ENCODE results near the gene MCIDAS.
A peak's percentile ranks its signal among the peaks of the same experiment; 100 is the strongest.

The MCIDAS gene

GRCh38 chr5:55227664-55228430 lies 732 bp upstream of the MCIDAS start:
- Mint-ChIP-seq H3K27ac (peak overlapping the region; percentile 6), H3K27me3 (peaks cover 92% of the 10 kb centered on the region), H3K4me1 (ENCODE audit: low read depth) (peaks cover 49% of the 10 kb centered on the region), H3K36me3 (ENCODE audit: low read depth) (no peaks in the 10 kb centered on the region), H3K9me3 (no peaks in the 10 kb centered on the region), H3K4me3 (peak overlapping the region; percentile 58)
- no peak for DNase-seq

DNA sequence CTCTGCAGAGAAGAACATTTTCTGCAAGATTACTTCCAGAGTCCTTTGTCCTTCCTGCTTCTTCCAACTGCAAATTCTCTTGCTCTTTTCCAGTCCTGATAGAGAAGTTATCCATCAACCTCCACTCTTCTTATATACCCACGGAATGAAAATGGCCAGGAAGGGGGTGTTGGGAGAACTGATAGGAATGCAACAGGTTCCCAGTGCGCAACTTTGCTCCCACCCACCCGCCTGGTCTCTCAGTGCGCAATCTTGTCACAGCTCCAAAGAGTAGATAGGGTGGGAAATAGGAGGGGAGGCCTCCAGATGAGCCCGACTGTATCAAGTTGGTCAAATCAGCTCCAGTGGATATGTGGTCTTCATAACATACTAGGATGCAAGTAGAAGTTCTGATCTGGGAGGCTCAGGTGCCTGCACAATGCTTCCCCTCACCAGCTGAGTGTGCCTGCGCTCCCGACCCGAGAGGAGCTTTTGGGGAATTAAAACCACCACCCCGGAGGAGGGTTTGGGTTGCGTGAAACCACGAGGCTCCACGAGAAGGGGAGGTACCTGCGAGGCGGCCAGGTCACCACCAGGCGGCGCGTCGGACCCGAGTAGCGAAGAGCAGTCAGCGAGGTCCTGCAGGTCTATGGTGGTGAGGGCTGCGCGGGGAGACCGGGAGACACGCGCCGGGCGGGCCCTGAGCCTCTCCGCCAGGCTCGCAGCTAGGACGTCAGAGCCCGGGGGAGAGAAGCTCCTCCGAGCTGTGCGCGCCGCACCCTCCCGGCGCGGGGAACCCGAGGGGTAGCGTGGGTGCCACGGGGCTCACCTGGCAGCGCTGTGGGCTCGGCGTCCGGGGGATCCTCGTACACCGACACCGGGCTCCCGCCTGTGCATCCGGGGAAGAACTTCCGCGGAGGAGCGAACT lies 835 bp downstream of the MCIDAS start:
- H3K4me1 Mint-ChIP-seq (ENCODE audit: low read depth), result peaks cover 42% of the 10 kb centered on the region
- peaks cover 91% of the 10 kb centered on the region for H3K27me3 Mint-ChIP-seq
- H3K27ac Mint-ChIP-seq, result no peak overlapping the region
- peak overlapping the region; percentile 63 for H3K4me3 Mint-ChIP-seq
- peak; percentile 80 for DNase-seq
- H3K9me3 Mint-ChIP-seq, result no peaks in the 10 kb centered on the region
- no peaks in the 10 kb centered on the region for H3K36me3 Mint-ChIP-seq (ENCODE audit: low read depth)

GRCh38 chr5:55225346-55225745 lies 1.8 kb downstream of the MCIDAS start:
- Mint-ChIP-seq H3K27me3 (peaks cover 91% of the 10 kb centered on the region), H3K9me3 (no peaks in the 10 kb centered on the region), H3K4me1 (ENCODE audit: low read depth) (peaks cover 42% of the 10 kb centered on the region), H3K36me3 (ENCODE audit: low read depth) (no peaks in the 10 kb centered on the region), H3K27ac (no peak overlapping the region), H3K4me3 (no peak overlapping the region)
- DNase-seq, result no peak

DNA sequence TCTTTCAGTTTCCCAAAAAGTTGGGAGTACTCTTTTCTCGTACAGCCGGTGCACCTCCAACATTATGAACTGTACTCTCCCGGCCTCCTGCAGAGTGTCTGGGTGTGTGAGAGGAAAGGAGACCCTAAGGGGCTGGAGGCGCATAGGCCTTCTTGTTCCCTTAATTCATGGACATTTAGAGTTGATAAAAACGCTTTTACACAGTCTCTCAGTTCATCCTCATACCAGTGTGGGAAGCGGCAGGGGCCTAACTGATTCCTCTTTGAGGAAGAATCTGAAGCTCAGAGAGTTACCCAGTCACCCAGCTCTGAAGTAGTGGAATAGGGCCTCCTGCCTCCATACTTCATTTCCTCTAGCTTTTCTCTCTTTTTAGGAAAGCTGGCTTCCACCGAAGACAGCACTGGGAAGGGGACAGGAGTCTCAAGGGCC lies 3.3 kb downstream of the MCIDAS start:
- no peak overlapping the region for H3K4me3 Mint-ChIP-seq
- DNase-seq, result no peak

GRCh38 chr5:55222985-55223811 lies 3.9 kb downstream of the MCIDAS start:
- Mint-ChIP-seq H3K9me3 (no peaks in the 10 kb centered on the region), H3K36me3 (ENCODE audit: low read depth) (no peaks in the 10 kb centered on the region), H3K27me3 (peaks cover 89% of the 10 kb centered on the region), H3K4me3 (peak overlapping the region; percentile 49), H3K4me1 (ENCODE audit: low read depth) (peaks cover 42% of the 10 kb centered on the region), H3K27ac (no peak overlapping the region)
- DNase-seq, result no peak

More for the DNA sequence above, 3.3 kb downstream of the MCIDAS start:
- peaks cover 42% of the 10 kb centered on the region for H3K4me1 Mint-ChIP-seq (ENCODE audit: low read depth)
- no peaks in the 10 kb centered on the region for H3K9me3 Mint-ChIP-seq
- H3K27me3 Mint-ChIP-seq, result peaks cover 89% of the 10 kb centered on the region
- H3K36me3 Mint-ChIP-seq (ENCODE audit: low read depth), result no peaks in the 10 kb centered on the region
- H3K27ac Mint-ChIP-seq, result no peak overlapping the region

- DNase-seq, result no peak
- no peaks in the 10 kb centered on the region for H3K9me3 Mint-ChIP-seq
- peak overlapping the region; percentile 49 for H3K4me3 Mint-ChIP-seq
These were observed 4.8 kb downstream of the MCIDAS start for GRCh38 chr5:55222092-55222984.

DNA sequence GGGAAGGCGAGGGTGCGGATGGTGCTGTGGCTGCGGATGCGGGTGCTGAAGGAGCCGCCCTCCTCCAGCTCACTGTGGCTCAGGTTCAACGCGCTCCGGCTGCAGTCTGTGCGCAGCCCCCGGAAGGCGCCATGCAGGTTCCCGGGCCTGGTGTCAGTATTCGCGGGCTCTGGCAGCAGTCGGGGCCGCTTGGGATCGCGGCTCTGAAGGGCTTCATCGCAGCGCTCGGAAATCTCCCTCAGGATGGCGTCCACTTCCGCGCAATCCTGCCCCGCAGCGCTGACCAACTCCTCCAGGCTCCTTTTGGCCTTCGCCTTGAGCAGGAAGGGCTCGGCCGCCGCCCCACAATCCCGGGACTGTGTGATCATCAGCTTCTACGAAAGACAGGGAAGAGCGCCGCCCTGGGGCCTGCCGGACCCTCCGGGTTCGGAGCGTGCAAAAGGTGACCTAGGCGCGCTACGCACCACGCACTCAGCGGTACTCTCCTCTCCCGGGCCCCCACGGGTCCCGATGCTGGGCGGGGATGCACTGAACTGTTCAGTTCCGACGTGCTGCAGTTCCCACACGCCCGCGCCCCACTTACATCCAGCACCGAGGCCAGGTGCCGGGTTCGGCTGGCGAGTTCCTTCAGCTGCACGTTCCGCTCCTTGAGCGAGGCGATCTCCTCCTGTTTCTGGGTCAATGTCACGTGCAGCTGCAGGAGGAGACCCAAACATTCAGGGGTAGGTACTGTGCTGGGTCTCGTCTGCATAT lies 6.5 kb downstream of the MCIDAS start:
- Mint-ChIP-seq H3K4me3 (peak overlapping the region; percentile 72), H3K36me3 (ENCODE audit: low read depth) (no peaks in the 10 kb centered on the region), H3K9me3 (no peaks in the 10 kb centered on the region), H3K4me1 (ENCODE audit: low read depth) (peaks cover 30% of the 10 kb centered on the region), H3K27ac (no peak overlapping the region), H3K27me3 (peaks cover 82% of the 10 kb centered on the region)
- no peak for DNase-seq

More at GRCh38 chr5:55222092-55222984, 4.8 kb downstream of the MCIDAS start:
- Mint-ChIP-seq H3K4me1 (ENCODE audit: low read depth) (peaks cover 35% of the 10 kb centered on the region), H3K36me3 (ENCODE audit: low read depth) (no peaks in the 10 kb centered on the region), H3K27me3 (peaks cover 85% of the 10 kb centered on the region), H3K27ac (no peak overlapping the region)

DNA sequence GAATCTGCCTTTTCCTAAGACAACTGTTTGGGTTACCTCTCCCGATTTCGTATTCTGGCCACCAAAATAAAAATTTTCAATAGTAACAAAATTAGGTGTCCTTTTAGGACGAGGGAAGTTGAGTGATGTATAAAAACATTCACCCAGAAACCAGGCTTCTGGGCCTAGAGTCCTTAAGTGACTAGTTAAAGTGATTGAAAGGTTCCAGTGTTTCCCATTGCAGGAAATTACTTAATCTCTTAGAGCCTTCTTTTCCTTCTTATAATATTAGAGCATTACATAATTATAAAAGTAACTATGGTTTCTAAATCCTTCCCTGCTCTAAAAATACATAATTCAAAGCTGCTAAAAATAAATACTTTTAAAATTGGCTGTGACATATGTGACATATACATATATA lies 7.3 kb downstream of the MCIDAS start:
- Mint-ChIP-seq H3K4me1 (ENCODE audit: low read depth) (peaks cover 30% of the 10 kb centered on the region), H3K9me3 (no peaks in the 10 kb centered on the region), H3K27me3 (peaks cover 77% of the 10 kb centered on the region), H3K36me3 (ENCODE audit: low read depth) (no peaks in the 10 kb centered on the region), H3K4me3 (no peak overlapping the region), H3K27ac (no peak overlapping the region)
- DNase-seq, result no peak

GRCh38 chr5:55218967-55219366 lies 8.1 kb downstream of the MCIDAS start:
- no peaks in the 10 kb centered on the region for H3K36me3 Mint-ChIP-seq (ENCODE audit: low read depth)
- H3K4me3 Mint-ChIP-seq, result no peak overlapping the region
- H3K27me3 Mint-ChIP-seq, result peaks cover 69% of the 10 kb centered on the region
- no peaks in the 10 kb centered on the region for H3K9me3 Mint-ChIP-seq
- H3K4me1 Mint-ChIP-seq (ENCODE audit: low read depth), result peaks cover 30% of the 10 kb centered on the region
- no peak for DNase-seq
- H3K27ac Mint-ChIP-seq, result no peak overlapping the region

- H3K4me1 Mint-ChIP-seq (ENCODE audit: low read depth), result peaks cover 1% of the 10 kb centered on the region
- no peaks in the 10 kb centered on the region for H3K36me3 Mint-ChIP-seq (ENCODE audit: low read depth)
- no peaks in the 10 kb centered on the region for H3K9me3 Mint-ChIP-seq
- H3K4me3 Mint-ChIP-seq, result no peak overlapping the region
- H3K27me3 Mint-ChIP-seq, result peaks cover 16% of the 10 kb centered on the region
- no peak overlapping the region for H3K27ac Mint-ChIP-seq
- no peak for DNase-seq
These were observed 15.8 kb downstream of the MCIDAS start for GRCh38 chr5:55211184-55211874.

- Mint-ChIP-seq H3K4me3 (no peak overlapping the region), H3K9me3 (no peaks in the 10 kb centered on the region), H3K27me3 (peaks cover 45% of the 10 kb centered on the region), H3K4me1 (ENCODE audit: low read depth) (peaks cover 1% of the 10 kb centered on the region), H3K36me3 (ENCODE audit: low read depth) (no peaks in the 10 kb centered on the region), H3K27ac (no peak overlapping the region)
- DNase-seq, result no peak
These were observed 22.1 kb downstream of the MCIDAS start for GRCh38 chr5:55205001-55205400.

DNA sequence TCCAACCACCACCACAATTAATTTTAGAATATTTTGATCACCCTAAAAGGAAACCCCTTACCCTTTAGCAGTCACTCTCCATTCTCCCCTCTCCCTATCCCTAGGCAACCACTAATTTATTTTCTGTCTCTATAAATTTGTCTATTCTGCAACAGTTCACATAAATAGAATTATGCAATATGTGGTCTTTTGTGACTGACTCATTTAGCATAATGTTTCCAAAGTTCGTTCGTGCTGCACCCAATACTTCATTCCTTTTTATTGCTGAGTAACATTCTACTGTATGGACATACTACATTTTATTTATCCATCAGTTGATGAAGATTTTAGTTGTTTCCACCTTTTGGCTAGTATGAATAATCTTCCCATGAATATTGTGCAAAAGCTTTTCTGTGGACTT lies 36.0 kb downstream of the MCIDAS start:
- no peak overlapping the region for H3K4me3 Mint-ChIP-seq
- DNase-seq, result no peak
- H3K27ac Mint-ChIP-seq, result no peak overlapping the region
- peaks cover 66% of the 10 kb centered on the region for H3K27me3 Mint-ChIP-seq
- no peaks in the 10 kb centered on the region for H3K4me1 Mint-ChIP-seq (ENCODE audit: low read depth)
- no peaks in the 10 kb centered on the region for H3K36me3 Mint-ChIP-seq (ENCODE audit: low read depth)
- H3K9me3 Mint-ChIP-seq, result no peaks in the 10 kb centered on the region
